Kidney epithelial cell (primary cell): Measurements from ENCODE around the gene COX19. TPM values are rescaled to one million over a fixed set of nuclear protein-coding genes. Genes with fewer than 3 reads are reported as not detected.

ENCODE experiments used
- DNase-seq: peaks from one replicate; pipeline ENCODE4 v3.0.0-alpha.2; 2010; ENCODE audit warnings: low read depth
- H3K27me3 ChIP-seq: 2 replicates; pipeline ENCODE4 v1.6.0; 2011; ENCODE audit warnings: low read length; ENCODE audit not compliant: control insufficient read depth, insufficient read depth
- H3K36me3 ChIP-seq: 2 replicates; pipeline ENCODE4 v1.5.1; 2011; ENCODE audit warnings: low read length; ENCODE audit not compliant: control insufficient read depth, insufficient read depth
- H3K4me3 ChIP-seq: 2 replicates; pipeline ENCODE4 v1.5.1; 2011; ENCODE audit warnings: low read depth, mild to moderate bottlenecking, control low read depth, low read length
- total RNA-seq: library from RNA; depleted of rRNA; stranded (reverse); fragments of >200 nt; gene quantifications from 2 replicates; pipeline ENCODE4 v1.2.3, GENCODE V29; 2015
- TF ChIP-seq, protein P1 (sequence below): IDR thresholded peaks from 2 replicates; pipeline ENCODE4 v1.5.1; 2011; ENCODE audit warnings: mild to moderate bottlenecking, moderate library complexity, low read length, control low read depth, inconsistent platforms; ENCODE audit not compliant: insufficient read depth, poor library complexity, severe bottlenecking

COX19 gene
- total RNA-seq, 1 donor from 2014 or later, result 15.5 TPM

DNA sequence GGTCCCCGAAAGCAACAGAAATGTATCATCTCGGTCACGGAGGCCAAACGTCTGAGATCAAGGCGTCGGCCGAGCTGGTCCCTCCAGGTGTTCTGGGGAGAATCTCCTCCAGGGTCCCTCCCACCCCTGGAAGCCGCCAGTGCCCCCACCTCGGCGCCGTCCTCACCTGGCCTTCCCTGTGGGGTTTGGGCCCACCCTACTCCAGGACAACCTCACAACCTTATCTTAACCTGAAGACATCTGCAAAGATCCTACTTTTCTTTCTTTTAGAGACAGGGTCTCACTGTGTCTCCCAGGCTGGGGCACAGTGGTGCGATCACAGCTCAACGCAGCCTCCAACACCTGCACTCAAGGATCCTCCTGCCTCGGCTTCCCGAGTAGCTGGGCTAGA, 54.3 kb downstream of the COX19 start:
- TF ChIP-seq, protein P1, sequence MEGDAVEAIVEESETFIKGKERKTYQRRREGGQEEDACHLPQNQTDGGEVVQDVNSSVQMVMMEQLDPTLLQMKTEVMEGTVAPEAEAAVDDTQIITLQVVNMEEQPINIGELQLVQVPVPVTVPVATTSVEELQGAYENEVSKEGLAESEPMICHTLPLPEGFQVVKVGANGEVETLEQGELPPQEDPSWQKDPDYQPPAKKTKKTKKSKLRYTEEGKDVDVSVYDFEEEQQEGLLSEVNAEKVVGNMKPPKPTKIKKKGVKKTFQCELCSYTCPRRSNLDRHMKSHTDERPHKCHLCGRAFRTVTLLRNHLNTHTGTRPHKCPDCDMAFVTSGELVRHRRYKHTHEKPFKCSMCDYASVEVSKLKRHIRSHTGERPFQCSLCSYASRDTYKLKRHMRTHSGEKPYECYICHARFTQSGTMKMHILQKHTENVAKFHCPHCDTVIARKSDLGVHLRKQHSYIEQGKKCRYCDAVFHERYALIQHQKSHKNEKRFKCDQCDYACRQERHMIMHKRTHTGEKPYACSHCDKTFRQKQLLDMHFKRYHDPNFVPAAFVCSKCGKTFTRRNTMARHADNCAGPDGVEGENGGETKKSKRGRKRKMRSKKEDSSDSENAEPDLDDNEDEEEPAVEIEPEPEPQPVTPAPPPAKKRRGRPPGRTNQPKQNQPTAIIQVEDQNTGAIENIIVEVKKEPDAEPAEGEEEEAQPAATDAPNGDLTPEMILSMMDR, result no peak
- Histone ChIP-seq H3K27me3 (peaks cover 3% of the 10 kb centered on the region), H3K36me3 (no peaks in the 10 kb centered on the region), H3K4me3 (no peak overlapping the region)
- no peak for DNase-seq

DNA sequence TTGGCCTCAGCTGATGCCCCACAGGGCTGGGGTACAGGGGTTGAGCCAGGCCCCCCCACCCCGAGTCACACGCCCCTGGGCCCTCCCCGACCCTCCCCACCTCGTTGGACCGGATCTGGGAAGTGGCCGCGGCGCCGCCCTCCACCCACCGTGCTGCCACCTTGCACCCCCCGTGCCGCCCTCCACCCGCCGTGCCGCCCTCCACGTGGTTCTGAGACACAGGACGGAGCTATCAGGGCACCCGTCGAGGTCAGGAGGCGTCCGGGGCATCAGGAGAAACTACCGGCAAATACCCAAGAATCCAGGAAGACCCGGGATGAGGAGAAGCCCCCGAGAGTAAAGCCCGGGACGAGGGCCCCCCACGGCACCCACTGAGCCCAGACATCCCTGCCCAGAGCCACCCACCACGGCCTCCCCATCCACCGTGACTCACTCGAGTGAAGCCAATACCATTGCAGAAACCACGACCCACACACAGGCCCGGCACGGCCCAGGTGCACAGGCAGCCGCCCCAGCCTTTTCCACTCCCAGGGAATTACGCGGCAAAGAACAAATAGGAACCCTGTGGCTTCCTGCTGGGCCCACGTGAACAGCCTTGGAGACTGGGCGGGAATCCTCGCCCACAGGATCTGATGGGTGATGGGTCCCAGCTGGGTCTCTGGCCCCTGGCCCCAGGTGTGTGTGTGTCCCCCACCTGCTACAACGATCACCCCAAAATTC, 54.8 kb downstream of the COX19 start:
- H3K36me3 ChIP-seq, result no peaks in the 10 kb centered on the region
- TF ChIP-seq, protein P1, result no peak
- peaks cover 3% of the 10 kb centered on the region for H3K27me3 ChIP-seq
- H3K4me3 ChIP-seq, result no peak overlapping the region
- no peak for DNase-seq

DNA sequence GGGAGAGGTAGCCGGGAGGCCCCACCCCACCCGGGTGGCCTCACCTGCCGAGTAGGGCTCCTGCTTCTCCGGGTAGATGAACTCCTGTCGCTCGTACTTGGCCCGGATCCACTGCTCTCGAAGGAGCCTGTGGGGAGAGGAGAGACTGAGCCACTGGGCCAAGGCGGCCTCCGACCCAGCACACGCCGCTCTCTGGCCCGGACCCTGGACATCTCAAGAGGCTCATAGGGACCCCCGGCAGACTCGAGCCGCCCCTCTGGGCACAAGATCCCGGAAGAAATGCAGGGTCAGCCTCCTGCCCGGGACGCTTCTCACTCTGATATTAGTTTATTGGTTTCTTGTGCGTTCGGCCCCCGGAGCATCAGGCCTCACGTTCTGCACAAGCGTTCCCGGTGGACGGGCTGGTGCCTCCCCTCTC, 55.4 kb downstream of the COX19 start:
- TF ChIP-seq, protein P1, result no peak
- no peak for DNase-seq
- Histone ChIP-seq H3K27me3 (peaks cover 3% of the 10 kb centered on the region), H3K36me3 (no peaks in the 10 kb centered on the region), H3K4me3 (no peak overlapping the region)

GRCh38 chr7:919114-919442, 56.3 kb downstream of the COX19 start:
- Histone ChIP-seq H3K36me3 (no peaks in the 10 kb centered on the region), H3K4me3 (no peak overlapping the region), H3K27me3 (peaks cover 6% of the 10 kb centered on the region)
- no peak for DNase-seq
- TF ChIP-seq, protein P1, result no peak

GRCh38 chr7:918441-919113, 56.8 kb downstream of the COX19 start:
- TF ChIP-seq, protein P1, result no peak
- H3K36me3 ChIP-seq, result no peaks in the 10 kb centered on the region
- no peak for DNase-seq
- H3K4me3 ChIP-seq, result no peak overlapping the region
- peaks cover 6% of the 10 kb centered on the region for H3K27me3 ChIP-seq

- no peak for DNase-seq
- Histone ChIP-seq H3K36me3 (no peaks in the 10 kb centered on the region), H3K27me3 (peaks cover 6% of the 10 kb centered on the region), H3K4me3 (no peak overlapping the region)
- TF ChIP-seq, protein P1, result no peak
These were observed 57.3 kb downstream of the COX19 start for GRCh38 chr7:918118-918425.
